Neural cell (in vitro differentiated cells): Measurements from ENCODE around the gene ITGB7. TPM values are rescaled to one million over a fixed set of nuclear protein-coding genes. Genes with fewer than 3 reads are reported as not detected.
"Not testable (repeated sequence)": the region's sequence is repeated elsewhere in the genome, so short reads cannot be mapped to it uniquely, and the experiment has no call there.

Experiments used
- H2AFZ ChIP-seq: fragments of 200-600, 300-800 bp; sonication (generic), shearing (Covaris generic); 2 replicates; pipeline ENCODE4 v1.6.0; 2014; ENCODE audit warnings: low read depth, mild to moderate bottlenecking, antibody characterized with exemption, low read length, moderate library complexity
- H3F3A ChIP-seq: fragments of 200-600 bp; shearing (Covaris generic); 2 replicates; pipeline ENCODE4 v1.6.1; 2016; ENCODE audit warnings: mild to moderate bottlenecking, moderate library complexity, mixed read lengths, antibody characterized with exemption, low read length; ENCODE audit not compliant: insufficient read depth, poor library complexity, severe bottlenecking
- H3K27ac ChIP-seq: fragments of 200-600, 300-800 bp; sonication (generic), shearing (Covaris generic); 2 replicates; pipeline ENCODE4 v1.5.1; 2014; ENCODE audit warnings: mild to moderate bottlenecking, low read length, moderate library complexity
- H3K27me3 ChIP-seq: fragments of 300-800, 200-600 bp; sonication (generic), shearing (Covaris generic); 2 replicates; pipeline ENCODE4 v1.6.0; 2014; ENCODE audit warnings: mild to moderate bottlenecking, low read depth, low read length, moderate library complexity; ENCODE audit not compliant: insufficient read depth
- H3K36me3 ChIP-seq: fragments of 300-800, 200-600 bp; sonication (generic), shearing (Covaris generic); 2 replicates; pipeline ENCODE4 v1.5.1; 2014; ENCODE audit warnings: mild to moderate bottlenecking, antibody characterized with exemption, low read length, moderate library complexity; ENCODE audit not compliant: insufficient read depth
- H3K4me2 ChIP-seq: fragments of 300-800, 200-600 bp; sonication (generic), shearing (Covaris generic); 2 replicates; pipeline ENCODE4 v1.6.0; 2014; ENCODE audit warnings: mild to moderate bottlenecking, low read length
- H3K4me3 ChIP-seq: fragments of 300-800, 200-600 bp; sonication (generic), shearing (Covaris generic); 2 replicates; pipeline ENCODE4 v1.5.1; 2014; ENCODE audit warnings: mild to moderate bottlenecking, low read length, moderate library complexity
- H3K79me2 ChIP-seq: fragments of 200-600 bp; shearing (Covaris generic); replicated peaks from 2 replicates; pipeline ENCODE4 v1.6.0; 2014; ENCODE audit warnings: mild to moderate bottlenecking, low read length, moderate library complexity; ENCODE audit not compliant: insufficient read depth
- H3K9ac ChIP-seq: fragments of 300-800, 200-600 bp; sonication (generic), shearing (Covaris generic); 2 replicates; pipeline ENCODE4 v1.6.1; 2016; ENCODE audit warnings: mild to moderate bottlenecking, low read length, mixed read lengths
- H3K9me2 ChIP-seq: fragments of 200-600 bp; shearing (Covaris generic); 2 replicates; pipeline ENCODE4 v1.6.1; 2016; ENCODE audit warnings: mild to moderate bottlenecking, low read length, mixed read lengths; ENCODE audit not compliant: insufficient read depth
- H3K9me3 ChIP-seq: fragments of 200-600, 300-800 bp; sonication (generic), shearing (Covaris generic); 2 replicates; pipeline ENCODE4 v1.6.1; 2016; ENCODE audit warnings: mild to moderate bottlenecking, mixed run types, low read length, moderate library complexity, mixed read lengths
- H4K20me1 ChIP-seq: fragments of 200-600 bp; shearing (Covaris generic); 2 replicates; pipeline ENCODE4 v1.6.1; 2016; ENCODE audit warnings: mild to moderate bottlenecking, mixed run types; ENCODE audit not compliant: insufficient read depth
- EP300 ChIP-seq: fragments of 450-650 bp; conservative IDR thresholded peaks from 2 replicates; pipeline ENCODE4 v1.6.1; 2014; ENCODE audit warnings: antibody characterized with exemption, mild to moderate bottlenecking, moderate library complexity; ENCODE audit not compliant: poor library complexity, severe bottlenecking
- EZH2 ChIP-seq: fragments of 200-600, 300-800 bp; shearing (Covaris generic), sonication (generic); IDR thresholded peaks from 2 replicates; pipeline ENCODE4 v1.6.1; 2014; ENCODE audit warnings: antibody characterized with exemption, low read length, borderline replicate concordance, mild to moderate bottlenecking; ENCODE audit not compliant: insufficient read depth, poor library complexity, severe bottlenecking
- MXI1 ChIP-seq: fragments of 450-650 bp; conservative IDR thresholded peaks from 2 replicates; pipeline ENCODE4 v1.6.1; 2014; ENCODE audit warnings: antibody characterized with exemption, mild to moderate bottlenecking; ENCODE audit not compliant: poor library complexity, severe bottlenecking
- POLR2AphosphoS5 ChIP-seq: IDR thresholded peaks from 2 replicates; pipeline ENCODE4 v1.6.1; 2012
- RAD21 ChIP-seq: fragments of 450-650 bp; conservative IDR thresholded peaks from 2 replicates; pipeline ENCODE4 v1.6.1; 2014; ENCODE audit warnings: antibody characterized with exemption, mild to moderate bottlenecking, moderate library complexity
- REST ChIP-seq: IDR thresholded peaks from 2 replicates; pipeline ENCODE4 v1.6.1; 2012; ENCODE audit warnings: borderline replicate concordance
- SMC3 ChIP-seq: fragments of 450-650 bp; conservative IDR thresholded peaks from 2 replicates; pipeline ENCODE4 v1.6.1; 2014; ENCODE audit warnings: antibody characterized with exemption, mild to moderate bottlenecking, moderate library complexity; ENCODE audit not compliant: poor library complexity
- TAF1 ChIP-seq: IDR thresholded peaks from 2 replicates; pipeline ENCODE4 v1.6.1; 2012; ENCODE audit warnings: low read depth
- polyA plus RNA-seq: library from polyadenylated mRNA; depleted of rRNA; stranded (reverse); fragments of >200 nt; gene quantifications from 2 replicates; pipeline ENCODE4 v1.2.3, GENCODE V29; 2014
- TF ChIP-seq, protein P1 (sequence below): fragments of 450-650 bp; IDR thresholded peaks from 2 replicates; pipeline ENCODE4 v1.5.1; 2014; ENCODE audit warnings: antibody characterized with exemption, mild to moderate bottlenecking, moderate library complexity; ENCODE audit not compliant: poor library complexity, severe bottlenecking

ITGB7 gene
- polyA plus RNA-seq, 1 donor from 2014 or later = not detected

GRCh38 chr12:53204351-53204750 is 2.7 kb downstream of the ITGB7 start:
- no peak overlapping the region for H3K4me3 ChIP-seq
- H3K4me2 ChIP-seq = no peak overlapping the region
- no peaks in the 10 kb centered on the region for H3K9me2 ChIP-seq
- H3K9me3 ChIP-seq = no peaks in the 10 kb centered on the region
- no peak overlapping the region for H2AFZ ChIP-seq
- no peaks in the 10 kb centered on the region for H3K36me3 ChIP-seq
- no peaks in the 10 kb centered on the region for H3K27me3 ChIP-seq
- no peaks in the 10 kb centered on the region for H3F3A ChIP-seq
- no peaks in the 10 kb centered on the region for H3K79me2 ChIP-seq
- TF ChIP-seq, protein P1, sequence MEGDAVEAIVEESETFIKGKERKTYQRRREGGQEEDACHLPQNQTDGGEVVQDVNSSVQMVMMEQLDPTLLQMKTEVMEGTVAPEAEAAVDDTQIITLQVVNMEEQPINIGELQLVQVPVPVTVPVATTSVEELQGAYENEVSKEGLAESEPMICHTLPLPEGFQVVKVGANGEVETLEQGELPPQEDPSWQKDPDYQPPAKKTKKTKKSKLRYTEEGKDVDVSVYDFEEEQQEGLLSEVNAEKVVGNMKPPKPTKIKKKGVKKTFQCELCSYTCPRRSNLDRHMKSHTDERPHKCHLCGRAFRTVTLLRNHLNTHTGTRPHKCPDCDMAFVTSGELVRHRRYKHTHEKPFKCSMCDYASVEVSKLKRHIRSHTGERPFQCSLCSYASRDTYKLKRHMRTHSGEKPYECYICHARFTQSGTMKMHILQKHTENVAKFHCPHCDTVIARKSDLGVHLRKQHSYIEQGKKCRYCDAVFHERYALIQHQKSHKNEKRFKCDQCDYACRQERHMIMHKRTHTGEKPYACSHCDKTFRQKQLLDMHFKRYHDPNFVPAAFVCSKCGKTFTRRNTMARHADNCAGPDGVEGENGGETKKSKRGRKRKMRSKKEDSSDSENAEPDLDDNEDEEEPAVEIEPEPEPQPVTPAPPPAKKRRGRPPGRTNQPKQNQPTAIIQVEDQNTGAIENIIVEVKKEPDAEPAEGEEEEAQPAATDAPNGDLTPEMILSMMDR = no peak
- TF ChIP-seq MXI1 (no peak), EZH2 (no peak), SMC3 (no peak), EP300 (no peak), TAF1 (no peak), RAD21 (no peak), REST (no peak)
- H3K9ac ChIP-seq = no peak overlapping the region
- H3K27ac ChIP-seq = no peak overlapping the region
- H4K20me1 ChIP-seq = no peaks in the 10 kb centered on the region

DNA sequence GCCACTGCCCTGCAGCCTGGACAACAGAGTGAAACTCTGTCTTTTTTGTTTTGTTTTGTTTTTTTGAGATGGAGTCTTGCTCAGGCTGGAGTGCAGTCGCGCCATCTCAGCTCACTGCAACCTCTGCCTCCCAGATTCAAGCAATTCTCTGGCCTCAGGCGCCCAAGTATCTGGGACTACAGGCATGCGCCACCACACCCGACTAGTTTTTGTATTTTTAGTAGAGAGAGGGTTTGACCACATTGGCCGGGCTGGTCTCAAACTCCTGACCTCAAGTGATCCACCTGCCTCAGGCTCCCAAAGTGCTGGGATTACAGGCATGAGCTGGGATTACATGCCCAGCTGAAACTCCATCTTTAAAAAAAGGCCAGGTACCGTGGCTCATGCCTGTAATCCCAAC is 4.7 kb downstream of the ITGB7 start:
- H3K36me3 ChIP-seq, H3K27ac ChIP-seq, H3K4me2 ChIP-seq, H3K9me3 ChIP-seq, H2AFZ ChIP-seq, H3K79me2 ChIP-seq, H3K4me3 ChIP-seq, H3F3A ChIP-seq, H3K9me2 ChIP-seq, H4K20me1 ChIP-seq, H3K9ac ChIP-seq: not testable (repeated sequence)
- peaks cover 13% of the 10 kb centered on the region for H3K27me3 ChIP-seq

DNA sequence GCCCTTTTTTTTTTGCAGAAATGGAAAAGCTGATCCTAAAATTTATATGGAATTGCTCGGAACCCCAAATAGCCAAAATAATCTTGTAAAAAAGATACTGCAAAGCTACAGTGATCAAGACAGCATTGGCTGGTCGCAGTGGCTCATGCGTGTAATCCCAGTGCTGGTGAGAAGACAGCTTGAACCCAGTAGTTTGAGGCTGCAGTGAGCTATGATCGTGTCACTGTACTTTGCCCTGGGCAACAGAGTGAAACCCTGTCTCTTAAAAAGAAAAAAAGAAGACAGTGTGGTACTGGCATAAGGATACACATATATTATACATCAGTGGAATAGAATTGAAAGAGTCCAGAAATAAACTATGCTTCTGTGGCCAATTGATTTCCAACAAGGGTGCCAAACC is 5.4 kb downstream of the ITGB7 start:
- no peak for TF ChIP-seq EP300
- TF ChIP-seq POLR2AphosphoS5 = no peak
- no peak for TF ChIP-seq MXI1
- no peak for TF ChIP-seq SMC3
- TF ChIP-seq RAD21 = no peak
- TF ChIP-seq TAF1 = no peak
- TF ChIP-seq, protein P1 = no peak
- TF ChIP-seq REST = no peak
- no peak for TF ChIP-seq EZH2
- Histone ChIP-seq H3K79me2 (no peaks in the 10 kb centered on the region), H3K9me2 (no peaks in the 10 kb centered on the region), H3K27me3 (peaks cover 18% of the 10 kb centered on the region), H3K9ac (no peak overlapping the region), H3K9me3 (no peaks in the 10 kb centered on the region), H4K20me1 (no peaks in the 10 kb centered on the region), H3K27ac (no peak overlapping the region), H3K4me3 (no peak overlapping the region), H3K36me3 (no peaks in the 10 kb centered on the region), H3F3A (no peaks in the 10 kb centered on the region), H3K4me2 (no peak overlapping the region), H2AFZ (no peak overlapping the region)
